NCI-H128 (cell line): ENCODE data around the gene CCDC14.
"Not testable (repeated sequence)": the region's sequence is repeated elsewhere in the genome, so short reads cannot be mapped to it uniquely, and the experiment has no call there.

Experiments used
- DNase-seq: peaks from one replicate; lab custom pipeline; 2025; ENCODE audit not compliant: unreplicated experiment; lab: John Stamatoyannopoulos, UW

The CCDC14 gene

DNA sequence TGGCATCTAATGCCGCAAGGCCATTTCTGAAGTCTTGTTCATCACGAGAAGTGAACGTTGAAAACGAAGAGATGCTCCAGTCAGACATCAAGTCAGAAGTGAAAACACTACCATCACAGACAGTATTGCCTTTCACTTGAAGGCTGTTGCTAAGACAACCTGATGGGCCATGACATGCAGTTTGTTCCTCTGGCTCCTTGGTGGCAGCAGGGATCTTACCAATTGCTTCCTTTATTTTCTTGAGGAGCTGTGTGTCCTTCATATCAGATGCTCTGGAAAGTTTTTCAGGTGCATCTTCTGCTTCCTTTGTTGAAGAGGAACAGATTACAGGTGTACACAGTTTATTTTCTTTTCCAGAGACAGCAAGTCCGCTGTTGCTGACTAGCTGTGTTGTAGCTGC is 46.2 kb downstream of the CCDC14 start:
- DNase-seq, result no peak

DNA sequence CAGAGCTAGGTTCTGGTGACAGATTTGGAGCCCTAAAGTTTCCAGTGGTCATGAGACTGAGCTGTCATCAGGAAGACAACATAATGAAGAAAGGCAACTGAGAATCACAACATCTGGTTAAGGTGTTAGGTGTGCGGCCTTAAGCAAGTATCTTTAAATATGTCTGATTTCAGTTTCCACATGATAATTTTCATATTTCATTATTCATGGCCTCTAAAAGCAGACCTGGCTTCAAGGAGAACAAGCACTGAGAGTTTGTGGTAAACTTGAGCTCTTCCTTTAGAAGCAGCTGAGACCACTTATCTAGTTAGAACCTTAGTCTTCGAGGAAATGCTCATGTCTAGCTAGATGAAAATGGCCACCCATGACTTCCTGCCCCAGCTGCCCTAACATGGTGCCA is 51.2 kb downstream of the CCDC14 start:
- DNase-seq, result no peak

GRCh38 chr3:123907720-123908119 is 53.3 kb downstream of the CCDC14 start:
- no peak for DNase-seq

DNA sequence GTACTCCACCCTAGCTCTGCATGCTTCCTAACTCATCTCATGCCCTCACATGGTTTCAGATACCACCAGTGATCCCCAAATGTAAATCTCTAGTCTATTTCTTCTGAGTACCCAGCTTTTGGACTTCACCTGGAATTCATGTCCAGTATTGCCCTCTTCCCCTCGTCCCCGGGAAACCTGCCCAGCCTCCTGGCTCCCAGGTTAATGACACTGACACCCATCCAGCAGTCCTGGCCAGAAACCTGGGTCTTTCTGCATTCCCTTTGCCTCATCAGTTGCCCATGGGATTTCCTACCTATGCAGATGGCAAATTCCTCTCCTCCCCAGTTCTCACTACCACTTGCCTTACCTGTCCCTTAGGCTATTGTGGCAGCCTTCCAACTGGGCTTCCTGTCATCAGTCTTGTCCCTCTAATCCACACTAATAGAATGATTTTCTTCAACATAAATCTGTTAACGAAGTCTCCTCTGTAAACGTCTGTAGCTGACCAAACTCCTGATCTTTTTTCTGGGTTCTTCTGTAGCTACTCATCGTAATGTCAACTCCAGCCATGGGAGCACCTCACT is 61.6 kb downstream of the CCDC14 start:
- DNase-seq, result no peak

DNA sequence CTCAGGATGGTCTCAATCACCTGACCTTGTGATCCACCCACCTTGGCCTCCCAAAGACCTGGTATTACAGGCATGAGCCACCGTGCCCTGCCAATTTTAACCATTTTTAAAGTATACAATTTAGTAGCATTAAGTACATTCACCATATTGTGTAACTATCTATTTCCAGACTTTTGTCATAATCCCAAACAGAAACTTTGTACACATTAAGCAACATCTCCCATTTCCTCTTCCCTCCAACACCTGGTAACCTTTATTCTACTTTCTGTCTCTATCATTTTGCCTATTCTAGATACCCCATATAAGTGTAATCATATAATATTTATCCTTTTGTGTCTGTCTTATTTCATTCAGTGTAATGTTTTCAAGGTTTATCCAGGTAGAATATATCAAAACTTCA is 68.0 kb downstream of the CCDC14 start:
- no peak for DNase-seq

DNA sequence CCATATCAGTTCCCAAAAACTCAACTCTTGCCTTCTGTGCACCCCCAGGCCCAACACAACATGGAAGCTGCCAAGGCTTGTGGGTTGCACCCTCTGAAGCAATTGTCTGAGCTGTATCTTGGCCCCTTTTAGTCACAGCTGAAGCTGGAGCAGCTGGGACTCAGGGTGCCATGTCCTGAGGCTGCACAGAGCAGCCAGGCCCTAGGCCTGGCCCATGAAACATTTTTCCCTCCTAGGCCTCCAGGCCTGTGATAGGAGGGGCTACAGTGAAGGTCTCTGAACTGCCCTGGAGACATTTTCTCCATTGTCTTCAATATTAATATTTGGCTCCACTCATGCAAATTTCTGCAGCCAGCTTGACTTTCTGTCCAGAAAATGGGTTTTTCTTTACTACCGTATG is 68.8 kb downstream of the CCDC14 start:
- DNase-seq, result no peak

DNA sequence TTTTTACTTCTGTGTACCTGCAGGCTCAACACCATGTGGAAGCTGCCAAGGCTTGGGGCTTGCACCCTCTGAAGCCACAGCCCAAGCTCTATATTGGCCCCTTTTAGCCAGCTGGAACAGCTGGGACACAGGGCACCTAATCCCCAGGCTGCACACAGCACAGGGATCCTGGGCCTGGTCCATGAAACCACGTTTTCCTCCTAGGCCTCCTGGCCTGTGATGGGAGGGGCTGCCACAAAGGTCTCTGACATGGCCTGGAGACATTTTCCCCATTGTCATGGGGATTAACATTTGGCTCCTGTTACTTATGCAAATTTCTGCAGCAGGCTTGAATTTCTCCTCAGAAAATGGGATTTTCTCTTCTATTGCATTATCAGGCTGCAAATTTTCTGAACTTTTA is 70.0 kb downstream of the CCDC14 start:
- DNase-seq, result not testable (repeated sequence)

DNA sequence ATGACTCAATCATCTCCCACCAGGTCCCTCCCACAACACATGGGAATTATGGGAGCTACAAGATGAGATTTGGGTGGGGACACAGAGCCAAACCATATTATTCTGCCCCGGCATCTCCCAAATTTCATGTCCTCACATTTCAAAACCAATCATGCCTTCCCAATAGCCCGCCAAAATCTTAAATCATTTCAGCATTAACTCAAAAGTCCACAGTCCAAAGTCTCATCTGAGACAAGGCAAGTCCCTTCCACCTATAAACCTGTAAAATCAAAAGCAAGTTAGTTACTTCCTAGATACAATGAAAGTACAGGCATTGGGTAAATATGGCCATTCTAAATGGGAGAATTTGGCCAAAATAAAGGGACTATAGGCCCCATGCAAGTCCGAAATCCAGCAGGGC is 70.9 kb downstream of the CCDC14 start:
- not testable (repeated sequence) for DNase-seq

DNA sequence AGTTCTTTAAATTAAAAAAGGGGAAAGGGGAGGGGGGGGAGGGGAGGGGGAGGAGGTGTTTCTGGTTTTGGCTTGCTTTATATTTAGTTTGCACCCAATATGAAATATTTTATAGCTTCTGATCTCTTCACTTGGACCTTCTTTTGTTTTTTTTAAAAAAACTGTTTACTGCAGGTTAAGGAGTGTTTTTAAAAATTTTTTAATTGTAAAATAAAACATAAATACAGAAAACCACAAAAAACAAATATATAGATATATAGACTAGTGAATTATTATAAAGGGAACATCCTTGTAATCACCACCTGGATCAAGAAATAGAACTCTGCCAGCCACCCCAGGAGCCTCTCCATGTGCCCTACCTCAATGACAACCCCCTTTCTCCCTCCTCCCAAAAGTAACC is 76.0 kb downstream of the CCDC14 start:
- no peak for DNase-seq

DNA sequence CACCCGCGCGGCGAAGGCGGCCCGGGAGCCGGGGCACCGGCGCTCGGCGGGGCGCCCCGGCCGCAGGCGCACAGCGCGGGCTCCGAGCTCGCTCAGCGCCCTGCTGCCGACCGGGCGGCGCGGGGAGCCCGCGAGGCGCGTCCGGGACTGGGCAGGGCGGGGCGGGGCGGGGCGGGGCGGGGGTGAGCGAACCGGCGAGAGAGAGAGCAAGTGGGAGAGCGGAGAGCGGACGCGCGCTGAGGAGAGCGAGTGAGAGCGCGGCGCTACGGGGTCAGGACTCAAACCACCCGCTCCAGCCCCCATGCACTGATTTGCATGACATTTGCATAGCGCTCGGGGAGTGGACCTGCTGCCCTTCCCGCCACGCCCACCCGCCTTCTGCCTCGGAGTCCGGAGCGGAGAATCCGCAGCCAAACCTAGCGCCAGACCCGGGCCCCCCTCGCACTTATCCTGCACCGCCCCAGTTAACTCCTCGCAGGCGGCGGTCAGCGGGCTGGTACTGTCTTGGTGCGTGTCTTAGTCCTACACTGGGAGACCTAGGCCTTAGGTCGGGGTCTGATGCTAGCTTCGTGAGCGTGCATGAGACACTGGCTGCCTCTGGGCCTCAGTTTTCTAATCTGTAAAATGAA is 76.7 kb downstream of the CCDC14 start, which contains the start of gene MYLK:
MYLK (minus strand) TSS at position 130 of the 629 bp plus-strand sequence. CDS start 90,491 bp downstream, outside the sequence.
- peak; percentile 52 for DNase-seq

DNA sequence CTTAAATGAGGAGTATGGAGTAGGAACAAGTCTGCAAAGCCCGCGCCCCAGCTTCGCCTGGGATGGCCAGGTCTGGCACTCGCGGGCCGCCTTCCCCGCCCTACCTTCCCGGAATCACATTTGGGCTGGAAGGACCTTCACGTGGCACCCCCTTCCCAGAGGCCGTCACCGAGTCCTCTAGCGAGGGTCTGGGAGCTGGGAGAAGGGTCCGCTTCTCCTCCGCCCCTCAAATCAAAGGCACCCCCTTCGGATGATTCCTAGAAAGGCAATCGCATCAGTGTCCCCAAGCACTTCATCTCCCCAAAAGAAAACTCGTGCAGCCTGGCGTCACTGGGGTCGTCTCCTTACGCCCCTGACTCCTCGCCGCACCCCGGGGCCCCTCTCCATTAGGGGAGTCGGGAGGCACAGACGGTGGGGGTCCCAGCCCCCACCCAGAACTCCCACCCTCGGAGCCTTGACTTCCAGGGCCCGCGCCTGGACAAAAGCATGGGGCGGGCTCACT is 77.3 kb downstream of the CCDC14 start:
- DNase-seq, result no peak

DNA sequence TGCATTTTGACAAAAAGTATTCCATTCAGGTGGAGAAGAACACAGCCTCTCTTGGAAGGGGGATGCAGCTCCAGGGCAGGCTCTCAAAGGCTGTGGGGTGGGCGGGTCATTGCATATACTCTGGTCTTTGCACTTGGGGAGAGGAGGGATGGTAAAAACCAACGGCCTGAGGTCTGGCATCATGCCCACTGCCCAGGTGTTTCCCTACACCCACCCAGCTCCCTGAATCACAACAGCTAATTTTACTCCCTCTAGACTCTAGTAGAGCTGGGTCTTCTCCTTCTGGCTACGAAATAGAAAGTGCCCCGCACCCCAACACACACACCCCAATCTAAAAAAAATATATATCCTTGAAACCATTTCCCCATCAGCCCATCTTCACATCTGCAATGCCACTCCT is 77.9 kb downstream of the CCDC14 start:
- DNase-seq, result no peak

- no peak for DNase-seq
Observed at GRCh38 chr3:123881771-123882170, 79.3 kb downstream of the CCDC14 start.

- DNase-seq, result no peak
Observed at GRCh38 chr3:123880998-123881561, 79.9 kb downstream of the CCDC14 start.

GRCh38 chr3:123878807-123879206 is 82.2 kb downstream of the CCDC14 start:
- DNase-seq, result no peak

DNA sequence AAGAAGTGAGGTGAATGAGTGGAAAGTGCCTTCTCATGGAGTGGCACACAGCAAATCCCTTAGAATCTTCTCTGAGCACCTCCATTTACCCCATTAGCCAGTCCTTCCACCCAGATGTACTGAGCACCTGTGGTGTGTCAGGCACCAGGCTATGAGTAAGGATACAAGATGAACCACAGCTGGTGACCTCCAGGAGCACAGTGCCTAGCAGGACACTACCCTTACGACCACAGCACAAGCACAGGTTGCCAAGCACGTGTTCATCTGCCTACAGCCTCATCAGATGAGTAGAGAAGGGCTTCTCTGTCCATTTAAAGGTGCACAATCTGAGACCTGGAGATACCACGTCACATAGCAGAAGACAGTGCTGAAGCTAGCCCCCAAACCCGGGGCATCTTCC is 83.1 kb downstream of the CCDC14 start:
- no peak for DNase-seq

DNA sequence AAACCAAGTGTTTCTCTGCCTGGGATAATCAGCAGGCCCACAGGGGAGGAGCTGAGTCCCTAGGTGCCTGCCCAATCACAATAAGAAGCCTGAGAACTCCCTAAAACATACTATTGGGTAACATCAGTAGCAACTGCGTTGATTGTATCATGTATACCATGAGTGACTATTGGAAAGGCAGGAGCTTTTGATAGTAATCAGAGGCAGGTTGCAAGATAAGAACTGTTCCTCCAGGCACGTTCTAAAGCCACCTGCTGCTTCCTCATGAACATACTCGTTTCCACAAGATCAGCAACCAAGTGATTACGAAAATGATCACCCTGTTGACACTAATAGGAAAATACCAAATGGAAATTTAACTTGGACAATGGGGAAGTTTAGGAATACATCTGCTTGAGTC is 83.6 kb downstream of the CCDC14 start:
- no peak for DNase-seq

GRCh38 chr3:123876858-123877257 is 84.2 kb downstream of the CCDC14 start:
- no peak for DNase-seq

- no peak for DNase-seq
Observed at GRCh38 chr3:123872621-123873020, 88.4 kb downstream of the CCDC14 start.

DNA sequence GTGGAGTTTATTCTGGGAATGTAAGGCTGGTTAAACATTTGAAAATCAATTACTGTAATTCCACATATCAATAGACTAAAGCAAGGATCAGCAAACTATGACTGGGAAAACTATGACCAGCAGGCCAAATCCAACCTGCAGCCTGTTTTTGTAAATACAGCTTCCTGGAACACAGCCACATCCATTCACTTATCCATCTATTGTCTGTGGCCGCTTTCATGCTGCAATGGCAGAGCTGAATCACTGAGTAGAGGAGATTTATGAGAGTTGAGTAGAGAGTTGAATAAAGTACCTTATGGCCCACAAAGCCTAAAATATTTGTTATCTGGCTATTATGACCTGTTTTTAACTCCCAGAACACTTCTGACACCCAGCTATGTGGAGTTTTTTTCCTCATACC is 89.1 kb downstream of the CCDC14 start:
- DNase-seq, result peak; percentile 65

- DNase-seq, result no peak
Observed at GRCh38 chr3:123870033-123870432, 91.0 kb downstream of the CCDC14 start.

DNA sequence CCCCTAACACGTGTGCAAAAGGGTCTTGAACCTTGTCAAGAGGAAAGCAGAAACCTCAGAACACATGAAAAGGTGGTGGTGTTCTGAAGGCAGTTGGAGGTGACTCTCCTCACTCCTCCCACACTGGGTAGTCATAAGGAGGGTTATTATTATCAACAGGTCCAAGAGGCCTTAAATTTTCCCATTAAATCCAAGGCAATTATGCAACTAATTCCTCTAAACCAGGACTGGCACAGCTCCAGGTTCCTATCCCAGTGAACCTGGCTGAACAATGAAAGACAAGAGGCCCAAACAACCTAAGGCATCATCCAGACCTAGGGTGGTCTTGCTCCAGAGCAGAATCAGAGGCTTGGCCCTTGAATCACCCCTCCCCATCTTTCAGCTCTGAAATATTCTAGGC is 91.9 kb downstream of the CCDC14 start:
- no peak for DNase-seq

GRCh38 chr3:123864706-123865105 is 96.3 kb downstream of the CCDC14 start:
- no peak for DNase-seq
